Fibroblast of skin of left biceps (primary cell): ENCODE data around the gene ZNF850.
"Not testable (repeated sequence)": the region's sequence is repeated elsewhere in the genome, so short reads cannot be mapped to it uniquely, and the experiment has no call there.

Experiments
- DNase-seq, 2 experiments: peaks; one replicate each; pipeline ENCODE4 v3.0.0-alpha.2; 2013; ENCODE audit warnings: low read depth in 2 of 2

Gene ZNF850

DNA sequence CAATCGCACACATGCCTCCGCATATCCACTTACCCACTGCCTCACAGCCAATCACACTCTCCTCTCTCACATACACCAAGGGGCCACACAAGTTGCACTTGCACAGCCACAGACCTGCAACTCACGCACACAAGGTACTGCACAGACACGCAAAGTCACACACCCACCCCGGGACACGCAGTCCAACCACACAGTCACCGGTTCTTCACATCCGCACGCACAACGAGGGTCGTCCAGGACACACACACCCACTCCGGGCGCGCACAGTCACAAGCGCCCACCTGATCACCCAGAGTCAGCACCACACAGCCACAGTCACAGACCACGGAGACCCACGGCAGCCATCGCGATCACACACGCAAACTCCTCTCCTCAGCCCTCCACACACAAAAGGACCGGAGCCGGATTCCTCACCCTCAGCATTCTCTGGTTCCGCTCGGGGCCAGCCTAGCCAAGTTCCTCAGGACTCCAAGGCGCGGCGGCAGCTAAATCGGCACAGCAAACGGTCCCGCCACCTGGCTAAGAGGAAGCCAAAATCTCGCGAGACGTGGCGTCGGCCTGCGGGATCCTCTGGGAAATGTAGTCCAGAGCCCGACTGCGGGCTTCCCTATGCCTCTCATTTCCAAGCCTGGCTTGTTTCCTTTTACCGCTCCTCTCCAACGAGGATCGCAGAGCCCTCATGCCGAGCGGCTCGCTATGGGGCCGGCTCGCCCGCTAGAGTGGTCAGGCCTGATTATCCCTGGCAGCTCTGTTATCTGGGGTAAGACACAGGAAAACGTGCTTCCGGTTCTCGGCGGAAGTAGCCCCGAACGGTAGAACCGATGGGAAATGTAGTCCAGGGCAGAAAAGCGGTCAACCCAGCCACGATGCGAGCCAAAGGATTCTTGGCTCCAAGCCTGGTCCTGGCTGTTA is at the start of gene ZNF850:
Gene ZNF850, minus strand, starts transcription at position 497 of the 912 bp plus-strand sequence. CDS start 10,201 bp downstream, outside the sequence.
- peak; percentile 83 to 85 for DNase-seq

DNA sequence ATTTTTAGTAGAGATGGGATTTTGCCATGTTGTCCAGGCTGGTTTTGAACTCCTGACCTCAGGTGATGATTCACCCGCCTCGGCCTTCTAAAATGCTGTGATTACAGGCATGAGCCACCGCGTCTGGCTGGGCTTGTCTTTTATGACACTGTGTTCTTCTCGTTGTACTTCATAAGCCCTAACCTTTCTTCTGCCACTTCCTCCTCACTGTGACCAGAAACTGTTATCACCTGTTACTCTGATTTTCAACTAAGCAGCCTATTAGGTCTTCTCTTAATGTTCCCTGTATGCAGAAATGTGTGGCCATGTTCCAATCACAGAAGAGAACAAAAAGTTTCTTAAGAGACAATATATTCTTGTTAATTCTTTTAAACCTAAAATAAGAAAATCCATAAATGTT is 49.2 kb upstream of the ZNF850 start:
- no peak for DNase-seq

DNA sequence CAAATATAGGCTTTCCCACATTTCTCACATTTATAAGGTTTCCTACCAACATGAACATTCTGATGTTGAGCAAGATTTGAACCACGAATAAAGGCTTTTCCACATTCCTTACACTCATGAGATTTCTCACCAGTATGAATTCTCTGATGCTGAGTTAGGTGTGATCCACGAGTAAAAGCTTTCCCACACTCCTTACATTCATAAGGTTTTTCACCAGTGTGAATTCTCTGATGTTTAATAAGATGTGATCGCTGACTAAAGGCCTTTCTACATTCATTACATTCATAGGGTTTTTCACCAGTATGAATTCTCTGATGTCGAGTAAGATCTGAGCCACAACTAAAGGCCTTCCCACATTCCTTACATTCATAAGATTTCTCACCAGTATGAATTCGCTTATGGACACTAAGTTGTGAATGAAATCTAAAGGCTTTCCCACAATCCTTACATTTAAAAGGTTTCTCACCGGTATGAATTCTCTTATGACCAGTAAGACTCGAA is 46.6 kb upstream of the ZNF850 start:
- DNase-seq, result no peak

DNA sequence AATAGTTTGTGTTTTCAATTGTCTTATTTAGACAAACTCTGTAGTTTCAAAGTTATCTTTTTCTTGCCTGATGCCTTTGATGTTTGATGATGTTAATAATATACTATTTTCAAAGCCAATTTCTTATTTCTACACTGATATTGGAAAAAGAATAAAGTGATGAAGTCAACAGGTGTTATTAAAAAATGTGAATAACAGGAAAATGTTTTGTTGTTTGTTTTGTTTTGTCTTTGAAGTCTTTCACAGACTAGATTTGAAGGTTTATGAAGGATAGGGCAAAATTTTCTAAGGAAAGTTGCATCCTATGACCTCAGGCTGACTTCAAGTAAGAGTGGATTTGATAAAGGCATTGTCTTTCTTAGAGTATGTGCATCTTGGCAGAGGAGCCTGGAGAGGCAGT is 34.4 kb upstream of the ZNF850 start:
- DNase-seq, result no peak

DNA sequence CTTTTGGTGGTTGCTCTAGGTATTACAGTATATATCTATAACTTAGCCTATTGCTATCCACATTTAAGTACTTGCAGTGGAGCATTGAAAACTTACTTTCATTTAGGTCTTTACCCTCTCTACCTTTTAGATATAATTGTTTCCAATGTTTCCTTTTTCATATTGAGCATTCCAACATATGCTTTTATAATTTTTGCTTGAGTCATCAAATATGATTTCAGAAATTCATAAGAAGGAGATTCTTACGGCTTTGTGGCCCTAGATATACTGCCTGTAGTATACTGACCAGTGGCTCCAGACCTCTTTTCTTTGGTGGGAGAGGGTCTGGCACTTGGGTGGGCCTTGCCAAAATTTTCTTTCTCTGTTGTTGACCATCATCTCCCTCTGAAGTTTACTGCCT is 32.8 kb upstream of the ZNF850 start:
- no peak for DNase-seq

DNA sequence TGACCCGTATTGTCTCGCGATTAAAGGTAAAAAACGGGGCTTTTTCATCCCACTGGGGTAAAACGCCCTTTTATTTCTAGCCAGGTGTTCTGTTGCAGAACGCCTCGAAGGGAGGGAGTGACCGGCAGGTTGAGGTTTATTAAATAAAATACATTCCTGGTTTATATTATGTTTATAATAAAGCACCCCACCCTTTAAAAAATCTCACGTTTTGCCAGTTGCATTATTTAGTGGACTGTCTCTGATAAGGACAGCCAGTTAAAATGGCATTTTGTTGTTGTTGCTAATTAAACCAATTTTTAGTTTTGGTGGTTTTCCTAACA is 25.1 kb upstream of the ZNF850 start:
- DNase-seq, result no peak

DNA sequence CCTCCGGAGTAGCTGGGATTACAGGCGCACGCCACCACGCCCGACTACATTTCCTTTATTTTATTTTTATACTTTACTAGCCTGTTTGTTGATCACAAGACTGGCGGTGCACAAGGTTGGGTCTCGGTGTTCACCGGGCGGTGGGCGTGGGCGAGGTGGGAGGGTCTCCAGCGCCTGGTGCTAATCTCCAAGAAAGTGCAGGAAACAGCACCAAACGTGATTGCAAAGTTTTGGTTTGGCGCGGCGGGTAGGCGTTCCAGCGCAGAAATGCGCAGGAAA is 24.0 kb upstream of the ZNF850 start:
- DNase-seq, result no peak

DNA sequence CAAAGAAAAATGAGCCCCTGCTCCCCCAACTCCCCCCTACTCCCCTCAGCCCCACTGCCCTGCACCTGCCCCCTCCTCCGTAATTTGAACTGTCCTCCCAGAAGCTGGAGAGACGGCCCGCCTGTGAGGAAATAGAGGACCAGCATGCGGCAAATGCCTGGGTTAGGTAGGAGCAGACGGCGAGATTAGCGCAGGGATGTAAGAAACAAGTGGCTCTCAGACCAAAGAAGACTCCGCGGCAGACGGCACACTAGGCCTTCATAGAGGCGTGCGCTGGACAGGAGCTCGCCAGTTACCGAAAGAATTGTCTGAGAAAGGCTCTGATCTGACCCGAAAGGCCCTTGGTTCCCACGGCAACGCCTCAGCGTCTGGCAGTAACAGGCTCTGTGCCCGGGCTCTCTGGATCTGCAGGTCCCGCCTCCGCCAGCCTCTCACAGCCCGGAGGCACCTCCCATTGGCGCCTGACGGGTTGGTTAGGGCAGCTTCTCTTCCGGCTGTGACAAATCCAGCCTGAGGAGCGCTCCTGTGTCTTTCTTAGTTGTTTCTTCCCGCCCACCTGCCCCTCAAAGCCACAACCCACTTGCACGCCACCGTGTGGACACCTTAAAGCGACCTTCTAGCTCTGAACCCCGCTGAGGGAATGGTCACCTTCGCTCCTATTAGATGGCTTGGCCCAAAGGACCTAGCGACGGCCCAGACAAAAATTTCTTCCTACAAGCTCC is 19.0 kb upstream of the ZNF850 start:
- DNase-seq, result not testable (repeated sequence)

DNA sequence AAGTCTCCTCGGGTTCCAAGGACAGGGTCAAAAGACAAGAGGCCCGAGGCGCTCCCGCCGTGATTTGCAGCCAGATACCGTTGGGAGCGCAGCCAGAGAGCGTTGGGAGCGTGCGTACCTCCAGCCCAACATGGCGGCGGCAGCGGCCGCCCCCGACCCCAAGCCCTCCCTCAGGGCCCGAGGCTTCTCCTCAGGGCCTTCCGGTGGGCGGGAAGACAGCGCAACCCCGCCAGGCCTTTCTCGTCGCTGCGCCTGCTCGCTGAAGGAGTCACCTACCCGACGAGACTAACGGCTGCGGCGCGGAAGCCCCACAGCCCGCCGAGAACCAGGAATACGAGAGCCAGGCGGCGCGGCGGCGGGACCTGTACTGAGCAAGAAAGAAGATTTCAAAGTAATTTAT is 3.2 kb upstream of the ZNF850 start:
- DNase-seq, result no peak

DNA sequence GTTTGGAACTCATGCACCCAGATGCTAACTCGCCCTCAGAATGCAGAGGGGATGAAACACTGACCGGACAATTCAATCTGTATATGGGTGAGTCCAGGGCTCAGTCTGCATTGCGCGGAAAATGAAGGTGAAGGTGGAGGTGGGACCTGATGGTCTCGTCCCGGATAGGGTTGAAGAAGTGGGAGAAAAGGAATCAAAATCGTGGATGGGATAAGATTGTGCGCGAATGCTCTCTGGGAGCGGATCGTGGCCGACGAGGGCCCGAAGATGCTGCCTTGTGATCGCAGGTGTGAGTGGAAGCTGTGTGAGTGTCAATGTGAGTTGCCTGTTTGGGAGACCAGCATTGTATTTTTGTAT is 594 bp upstream of the ZNF850 start:
- DNase-seq, result no peak

DNA sequence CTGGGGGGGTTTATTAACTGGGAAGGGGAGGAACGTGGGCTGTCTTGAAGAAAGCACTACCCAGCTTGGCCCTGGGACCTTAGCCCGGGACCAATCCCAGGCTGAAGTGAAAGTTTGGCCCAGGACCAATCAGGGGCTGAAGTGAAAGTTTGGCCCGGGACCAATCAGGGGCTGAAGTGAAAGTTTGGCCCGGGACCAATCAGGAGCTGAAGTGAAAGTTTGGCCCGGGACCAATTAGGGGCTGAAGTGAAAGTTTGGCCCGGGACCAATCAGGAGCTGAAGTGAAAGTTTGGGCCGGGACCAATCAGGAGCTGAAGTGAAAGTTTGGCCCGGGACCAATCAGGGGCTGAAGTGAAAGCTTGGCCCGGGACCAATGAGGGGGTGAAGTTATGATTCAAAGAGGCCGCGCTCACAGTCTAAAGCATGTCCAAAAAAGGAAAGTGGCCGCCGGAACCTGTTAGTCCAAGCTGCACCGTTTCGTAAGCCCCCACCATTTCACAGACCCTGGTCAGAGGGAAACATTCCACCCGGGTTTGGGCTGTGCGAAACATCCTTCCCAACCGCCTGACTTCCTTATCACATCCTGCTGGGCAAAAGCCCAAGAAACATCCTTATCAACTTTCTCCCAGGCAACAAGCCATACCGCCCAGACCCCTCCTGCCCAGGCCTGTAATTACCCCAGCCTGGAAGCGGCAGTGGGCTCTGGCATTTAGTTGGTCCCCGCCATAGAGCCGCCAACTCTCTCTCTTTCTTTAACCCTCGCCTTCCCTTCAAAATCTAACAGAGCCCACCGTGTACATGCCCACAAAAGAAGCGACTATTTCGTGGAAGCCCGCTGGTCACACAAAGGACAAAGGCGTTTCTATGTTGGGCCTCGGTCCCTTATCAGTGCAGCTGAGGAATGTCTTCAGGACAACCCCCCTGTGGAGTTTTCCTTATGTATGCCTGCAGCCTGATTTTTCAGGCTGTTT is 1.1 kb downstream of the ZNF850 start:
- peak; percentile 17 to 23 for DNase-seq

DNA sequence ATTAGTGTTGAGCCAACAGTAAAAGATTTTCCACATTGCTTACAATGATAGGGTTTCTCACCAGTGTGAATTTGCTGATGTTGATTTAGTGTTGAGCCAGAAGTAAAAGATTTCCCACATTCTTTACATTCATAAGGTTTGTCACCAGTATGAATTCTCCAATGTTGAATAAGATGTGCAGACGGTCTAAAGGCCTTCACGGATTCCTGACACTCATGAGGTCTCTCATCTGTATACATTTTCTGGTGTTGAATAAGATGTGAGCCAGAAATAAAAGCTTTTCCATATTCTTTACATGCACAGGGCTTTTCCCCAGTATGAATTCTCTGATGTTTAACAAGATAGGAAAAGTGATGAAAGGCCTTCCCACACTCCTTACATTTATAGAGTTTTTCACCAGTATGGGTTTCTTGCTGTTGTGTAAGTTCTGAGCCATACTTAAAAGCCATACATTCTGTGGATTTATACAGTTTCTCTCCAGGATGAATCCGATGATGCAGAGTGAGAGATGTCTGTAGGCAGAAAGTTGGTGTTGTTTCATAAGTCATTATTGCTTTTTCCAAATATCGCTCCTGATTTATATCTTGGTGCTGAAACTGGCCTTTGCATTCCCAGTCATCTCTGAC is 22.4 kb downstream of the ZNF850 start:
- no peak for DNase-seq

DNA sequence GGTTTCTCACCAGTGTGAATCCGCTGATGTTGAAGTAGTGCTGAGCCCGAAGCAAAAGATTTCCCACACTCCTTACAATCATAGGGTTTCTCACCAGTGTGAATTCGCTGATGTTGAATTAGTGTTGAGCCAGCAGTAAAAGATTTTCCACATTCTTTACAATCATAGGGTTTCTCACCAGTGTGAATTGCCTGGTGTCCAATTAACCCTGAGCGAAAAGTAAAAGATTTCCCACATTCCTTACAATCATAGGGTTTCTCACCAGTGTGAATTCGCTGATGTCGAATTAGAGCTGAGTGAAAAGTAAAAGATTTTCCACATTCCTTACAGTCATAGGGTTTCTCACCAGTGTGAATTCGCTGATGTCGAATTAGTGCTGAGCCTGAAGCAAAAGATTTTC is 23.0 kb downstream of the ZNF850 start:
- DNase-seq, result not testable (repeated sequence)

DNA sequence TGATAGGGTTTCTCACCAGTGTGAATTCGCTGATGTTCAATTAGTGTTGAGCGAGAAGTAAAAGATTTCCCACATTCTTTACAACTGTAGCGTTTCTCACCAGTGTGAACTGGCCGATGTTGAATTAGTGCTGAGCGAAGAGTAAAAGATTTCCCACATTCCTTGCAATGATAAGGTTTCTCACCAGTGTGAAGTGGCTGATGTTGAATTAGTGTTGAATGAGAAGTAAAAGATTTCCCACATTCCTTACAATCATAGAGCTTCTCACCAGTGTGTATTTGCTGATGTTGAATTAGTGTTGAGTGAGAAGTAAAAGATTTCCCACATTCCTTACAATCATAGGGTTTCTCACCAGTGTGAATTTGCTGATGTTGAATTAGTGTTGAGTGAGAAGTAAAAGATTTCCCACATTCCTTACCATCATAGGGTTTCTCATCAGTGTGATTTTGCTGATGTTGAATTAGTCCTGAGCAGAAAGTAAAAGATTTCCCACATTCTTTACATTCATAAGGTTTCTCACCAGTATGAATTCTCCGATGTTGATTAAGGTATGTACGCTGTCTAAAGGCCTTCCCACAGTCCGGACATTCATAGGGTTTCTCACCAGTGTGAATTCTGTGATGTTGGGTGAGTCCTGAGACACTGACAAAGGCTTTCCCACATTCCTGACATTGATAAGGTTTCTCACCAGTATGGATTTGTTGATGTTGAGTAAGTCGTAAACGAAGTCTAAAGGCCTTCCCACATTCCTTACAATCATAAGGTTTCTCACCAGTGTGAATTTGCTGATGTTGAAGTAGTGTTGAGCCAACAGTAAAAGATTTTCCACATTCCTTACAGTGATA is 24.0 kb downstream of the ZNF850 start:
- DNase-seq, result no peak

DNA sequence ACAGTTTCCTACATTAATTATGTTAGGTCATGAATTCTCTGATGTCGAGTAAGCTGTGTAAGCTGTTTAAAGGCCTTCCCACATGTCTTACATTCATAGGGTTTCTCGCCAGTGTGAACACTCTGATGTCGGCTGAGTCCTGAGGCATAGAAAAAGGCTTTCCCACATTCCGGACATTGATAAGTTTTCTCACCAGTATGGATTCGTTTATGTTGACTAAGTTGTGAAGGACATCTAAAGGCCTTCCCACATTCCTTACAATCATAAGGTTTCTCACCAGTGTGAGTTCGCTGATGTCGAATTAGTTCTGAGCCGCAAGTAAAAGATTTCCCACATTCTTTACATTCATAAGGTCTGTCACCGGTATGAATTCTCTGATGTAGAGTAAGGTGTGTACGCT is 24.9 kb downstream of the ZNF850 start:
- DNase-seq, result no peak

DNA sequence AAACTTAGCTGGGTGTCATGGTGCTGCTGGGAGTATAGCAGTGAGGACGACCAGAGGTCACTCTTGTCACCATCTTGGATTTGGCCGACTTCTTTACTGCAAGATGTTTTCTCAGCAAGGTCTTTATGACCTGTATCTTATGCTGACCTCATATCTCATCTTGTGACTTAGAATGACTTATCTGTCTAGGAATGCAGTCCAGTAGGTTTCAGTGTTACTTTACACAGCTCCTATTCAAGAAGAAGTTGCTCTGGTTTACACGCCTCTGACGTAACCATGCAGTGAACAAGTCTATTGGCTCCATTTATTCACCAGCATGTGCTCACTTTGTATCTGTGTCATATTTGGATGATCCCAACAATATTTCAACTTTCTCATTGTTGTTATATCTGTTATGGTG is 26.7 kb downstream of the ZNF850 start:
- no peak for DNase-seq

DNA sequence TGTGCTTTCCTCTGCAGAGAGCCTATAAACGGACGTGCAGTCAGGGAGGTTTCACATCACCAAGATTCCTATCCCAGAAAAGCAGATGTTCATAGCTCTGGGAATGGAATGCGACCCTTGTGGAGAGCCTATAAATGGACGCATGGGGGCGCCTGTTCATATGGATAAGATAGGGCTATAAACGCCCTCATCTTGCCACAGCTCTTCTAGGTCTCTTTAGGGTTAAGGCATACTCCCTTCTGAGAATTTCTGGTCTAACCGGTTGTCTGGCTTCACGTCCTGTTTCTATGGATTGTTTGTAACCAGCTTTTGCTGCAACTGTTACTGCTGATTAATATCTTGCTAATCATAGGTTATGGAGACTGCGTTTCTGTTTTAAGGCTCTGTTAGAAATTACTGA is 36.4 kb downstream of the ZNF850 start:
- not testable (repeated sequence) for DNase-seq

DNA sequence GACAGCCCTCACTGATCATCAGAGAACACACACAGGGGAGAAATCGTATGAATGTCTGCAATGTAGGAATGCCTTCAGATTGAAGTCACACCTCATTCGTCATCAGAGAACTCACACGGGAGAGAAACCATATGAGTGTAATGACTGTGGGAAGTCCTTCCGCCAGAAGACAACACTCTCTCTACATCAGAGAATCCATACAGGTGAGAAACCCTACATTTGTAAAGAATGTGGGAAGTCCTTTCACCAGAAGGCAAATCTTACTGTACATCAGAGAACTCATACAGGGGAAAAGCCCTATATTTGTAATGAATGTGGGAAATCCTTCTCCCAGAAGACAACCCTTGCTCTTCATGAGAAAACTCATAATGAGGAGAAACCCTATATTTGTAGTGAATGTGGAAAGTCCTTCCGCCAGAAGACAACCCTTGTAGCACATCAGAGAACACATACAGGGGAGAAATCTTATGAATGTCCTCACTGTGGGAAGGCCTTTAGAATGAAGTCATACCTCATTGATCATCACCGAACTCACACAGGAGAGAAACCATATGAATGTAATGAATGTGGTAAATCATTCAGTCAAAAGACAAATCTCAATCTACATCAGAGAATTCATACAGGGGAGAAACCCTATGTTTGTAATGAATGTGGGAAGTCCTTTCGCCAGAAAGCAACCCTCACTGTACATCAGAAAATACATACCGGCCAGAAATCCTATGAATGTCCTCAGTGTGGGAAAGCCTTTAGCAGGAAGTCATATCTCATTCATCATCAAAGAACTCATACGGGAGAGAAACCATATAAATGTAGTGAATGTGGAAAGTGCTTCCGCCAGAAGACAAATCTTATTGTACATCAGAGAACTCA is 52.7 kb downstream of the ZNF850 start:
- no peak for DNase-seq

DNA sequence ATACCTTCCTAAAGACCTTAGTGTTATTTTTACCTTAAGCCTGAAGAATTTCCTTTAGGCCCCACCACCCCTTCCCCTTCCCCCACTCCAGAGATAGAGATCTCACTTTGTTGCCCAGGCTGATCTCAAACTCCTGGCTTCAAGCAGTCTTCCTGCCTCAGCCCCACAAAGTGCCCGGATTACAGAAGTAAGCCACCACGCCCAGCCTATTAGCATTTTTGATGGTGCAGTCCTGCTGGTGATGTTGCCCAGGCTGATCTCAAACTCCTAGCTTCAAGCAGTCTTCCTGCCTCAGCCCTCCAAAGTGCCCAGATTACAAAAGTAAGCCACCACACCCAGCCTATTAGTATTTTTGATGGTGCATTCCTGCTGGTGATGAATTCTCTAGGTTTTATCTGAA is 63.2 kb downstream of the ZNF850 start:
- no peak for DNase-seq

DNA sequence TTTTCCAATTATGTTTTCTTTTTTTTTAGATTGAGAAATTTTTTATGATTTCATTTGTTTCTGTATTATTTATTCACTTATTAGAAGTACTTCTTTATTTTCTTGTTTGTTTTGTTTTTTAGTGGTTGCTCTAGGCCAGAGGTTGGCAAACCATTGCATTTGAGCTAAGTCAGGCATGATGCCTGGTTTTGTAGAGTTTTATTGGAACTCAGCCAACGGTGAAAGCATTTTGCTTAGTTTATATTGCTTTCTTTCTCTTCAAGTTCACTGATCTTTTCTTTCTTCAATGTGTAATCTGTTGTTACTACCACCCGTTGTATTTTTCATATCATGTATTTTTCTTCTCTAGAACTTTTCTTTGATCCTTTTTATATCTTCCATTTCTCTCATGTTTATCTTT is 65.5 kb downstream of the ZNF850 start:
- no peak for DNase-seq
